Thyroid gland (tissue), 4 donors: ENCODE measurements around the gene RREB1.

Experiments used
- POLR2A ChIP-seq, 2 donors: fragments of 450-650 bp; IDR thresholded peaks; one replicate each; pipeline ENCODE4 v1.6.1; 2017; ENCODE audit warnings: antibody characterized with exemption in 2 of 2, mild to moderate bottlenecking in 2 of 2, moderate library complexity in 1 of 2
- TF ChIP-seq, protein P1 (sequence below), 6 experiments: fragments of 200-600 bp in 3 of 6; fragments of 450-650 bp in 3 of 6; sonication (generic) in 3 of 6; IDR thresholded peaks; one replicate each; pipeline ENCODE4 v1.5.1; 2016 to 2019; ENCODE audit warnings: antibody characterized with exemption in 6 of 6, mild to moderate bottlenecking in 2 of 6, inconsistent platforms in 1 of 6, moderate library complexity in 1 of 6

DNA sequence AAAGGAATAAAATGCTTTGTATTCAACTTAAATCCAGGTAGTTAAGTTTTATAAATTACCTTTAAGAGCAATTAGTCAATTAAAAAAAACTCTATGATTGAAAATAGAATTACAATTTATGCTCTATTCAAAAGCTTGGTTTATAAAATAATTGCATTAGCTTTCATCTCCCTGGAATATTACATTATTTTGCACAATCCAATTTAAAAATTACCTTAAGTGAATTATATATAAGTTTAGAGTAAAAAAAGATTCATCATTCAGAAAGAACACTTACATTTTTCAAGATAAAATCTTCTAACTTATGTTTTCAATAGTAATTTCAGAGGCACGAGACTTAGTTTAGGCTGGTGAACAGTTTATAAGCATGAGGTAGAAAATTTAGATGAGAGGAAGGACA, 190.4 kb downstream of the RREB1 start:
- no peak for TF ChIP-seq POLR2A (IDR thresholded peaks at IDR 0.05)
- TF ChIP-seq, protein P1, sequence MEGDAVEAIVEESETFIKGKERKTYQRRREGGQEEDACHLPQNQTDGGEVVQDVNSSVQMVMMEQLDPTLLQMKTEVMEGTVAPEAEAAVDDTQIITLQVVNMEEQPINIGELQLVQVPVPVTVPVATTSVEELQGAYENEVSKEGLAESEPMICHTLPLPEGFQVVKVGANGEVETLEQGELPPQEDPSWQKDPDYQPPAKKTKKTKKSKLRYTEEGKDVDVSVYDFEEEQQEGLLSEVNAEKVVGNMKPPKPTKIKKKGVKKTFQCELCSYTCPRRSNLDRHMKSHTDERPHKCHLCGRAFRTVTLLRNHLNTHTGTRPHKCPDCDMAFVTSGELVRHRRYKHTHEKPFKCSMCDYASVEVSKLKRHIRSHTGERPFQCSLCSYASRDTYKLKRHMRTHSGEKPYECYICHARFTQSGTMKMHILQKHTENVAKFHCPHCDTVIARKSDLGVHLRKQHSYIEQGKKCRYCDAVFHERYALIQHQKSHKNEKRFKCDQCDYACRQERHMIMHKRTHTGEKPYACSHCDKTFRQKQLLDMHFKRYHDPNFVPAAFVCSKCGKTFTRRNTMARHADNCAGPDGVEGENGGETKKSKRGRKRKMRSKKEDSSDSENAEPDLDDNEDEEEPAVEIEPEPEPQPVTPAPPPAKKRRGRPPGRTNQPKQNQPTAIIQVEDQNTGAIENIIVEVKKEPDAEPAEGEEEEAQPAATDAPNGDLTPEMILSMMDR (IDR thresholded peaks at IDR 0.05): no peak
